GM13977 (cell line): Measurements from ENCODE around the gene NTM.
"Not testable (repeated sequence)": the region's sequence is repeated elsewhere in the genome, so short reads cannot be mapped to it uniquely, and the experiment has no call there.

ENCODE experiments used
- DNase-seq: peaks from one replicate; pipeline ENCODE4 v3.0.0; 2012; ENCODE audit warnings: low spot score
- in situ Hi-C: fragments of 300-500 bp; cut with MboI; formaldehyde crosslinking; loops from one replicate; pipeline ENCODE4 v1.12.0; 2022; ENCODE audit warnings: low sequenced_read_pairs, low pct_unique_long_range_greater_than_20kb, mixed read lengths, inconsistent platforms; ENCODE audit not compliant: unreplicated experiment
- TF ChIP-seq, protein P1 (sequence below): IDR thresholded peaks from 2 replicates; pipeline ENCODE4 v1.5.1; 2012; ENCODE audit warnings: mild to moderate bottlenecking, control low read depth; ENCODE audit not compliant: insufficient read depth; ENCODE audit errors: extremely low read depth, missing control alignments

NTM gene

DNA sequence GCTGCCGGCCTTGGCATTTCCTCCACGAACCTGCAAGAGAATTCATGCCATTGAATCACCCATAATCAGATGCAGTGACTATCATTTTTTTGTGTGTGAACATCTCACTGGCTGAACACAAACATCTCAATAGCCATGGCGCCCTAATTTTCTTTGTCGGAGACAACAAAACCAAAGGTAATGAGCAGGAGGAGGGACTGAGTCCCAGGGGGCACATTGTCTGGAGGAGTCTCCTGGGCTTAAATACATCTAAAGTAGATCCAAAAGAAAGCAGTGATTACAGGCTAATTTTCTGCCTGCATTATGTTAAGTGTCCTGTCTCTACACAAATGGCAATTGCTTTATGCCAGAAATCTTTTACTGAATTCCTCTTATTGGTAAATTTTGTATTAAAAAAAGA lies 113.5 kb downstream of the NTM start:
- in situ Hi-C loops: no loop called here
- DNase-seq: no peak
- TF ChIP-seq, protein P1, sequence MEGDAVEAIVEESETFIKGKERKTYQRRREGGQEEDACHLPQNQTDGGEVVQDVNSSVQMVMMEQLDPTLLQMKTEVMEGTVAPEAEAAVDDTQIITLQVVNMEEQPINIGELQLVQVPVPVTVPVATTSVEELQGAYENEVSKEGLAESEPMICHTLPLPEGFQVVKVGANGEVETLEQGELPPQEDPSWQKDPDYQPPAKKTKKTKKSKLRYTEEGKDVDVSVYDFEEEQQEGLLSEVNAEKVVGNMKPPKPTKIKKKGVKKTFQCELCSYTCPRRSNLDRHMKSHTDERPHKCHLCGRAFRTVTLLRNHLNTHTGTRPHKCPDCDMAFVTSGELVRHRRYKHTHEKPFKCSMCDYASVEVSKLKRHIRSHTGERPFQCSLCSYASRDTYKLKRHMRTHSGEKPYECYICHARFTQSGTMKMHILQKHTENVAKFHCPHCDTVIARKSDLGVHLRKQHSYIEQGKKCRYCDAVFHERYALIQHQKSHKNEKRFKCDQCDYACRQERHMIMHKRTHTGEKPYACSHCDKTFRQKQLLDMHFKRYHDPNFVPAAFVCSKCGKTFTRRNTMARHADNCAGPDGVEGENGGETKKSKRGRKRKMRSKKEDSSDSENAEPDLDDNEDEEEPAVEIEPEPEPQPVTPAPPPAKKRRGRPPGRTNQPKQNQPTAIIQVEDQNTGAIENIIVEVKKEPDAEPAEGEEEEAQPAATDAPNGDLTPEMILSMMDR: no peak

DNA sequence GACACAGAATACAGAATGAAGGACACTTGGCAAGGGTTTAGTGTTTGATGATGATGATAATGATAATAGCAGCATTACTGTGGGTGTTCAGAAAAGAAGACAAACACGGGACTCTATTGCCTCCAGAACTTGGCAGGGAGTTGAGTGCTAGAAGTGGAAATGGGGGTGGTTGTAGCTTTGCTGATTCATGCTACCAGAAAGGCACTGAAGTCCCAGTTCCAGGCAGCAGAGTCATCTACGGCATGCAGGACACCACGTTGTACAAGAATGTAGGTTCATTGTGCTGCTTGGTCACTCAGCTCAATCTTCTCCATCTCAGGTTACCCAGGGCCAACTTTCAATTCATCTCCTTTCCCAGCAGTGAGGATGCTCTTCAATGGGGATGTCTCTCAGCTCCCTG lies 115.7 kb downstream of the NTM start:
- in situ Hi-C loops: no loop called here

DNA sequence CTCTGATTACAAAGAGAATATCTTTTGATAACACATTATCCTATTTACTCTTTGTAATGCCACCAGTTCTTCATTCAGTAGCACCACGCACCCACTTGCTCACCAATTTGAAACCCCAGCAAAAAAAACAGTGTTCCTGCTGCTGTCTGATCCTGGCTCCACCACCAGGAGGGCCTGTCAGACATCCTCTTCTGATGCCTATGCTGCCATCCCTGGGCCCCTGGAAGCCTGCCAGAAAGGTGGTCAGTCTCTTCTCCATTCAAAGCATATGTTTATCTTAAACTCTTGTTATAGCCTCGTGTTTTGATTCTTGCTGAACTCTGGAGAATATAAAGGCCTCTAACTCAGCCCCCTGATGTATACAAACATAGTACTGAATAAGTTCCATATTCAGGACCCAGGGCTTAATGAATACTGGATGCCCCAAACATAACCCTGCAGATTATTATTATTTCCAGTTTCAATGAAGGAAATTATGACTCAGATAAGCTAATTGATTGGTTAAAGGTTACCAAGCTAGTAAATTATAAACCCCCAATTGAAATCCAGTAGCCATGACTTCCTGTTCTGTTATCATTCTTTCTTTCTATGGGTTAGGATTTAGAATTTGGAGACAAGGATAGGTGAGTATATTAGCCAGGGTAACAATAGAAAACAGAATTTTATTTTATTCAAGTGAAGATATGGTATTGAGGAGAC lies 116.7 kb downstream of the NTM start:
- TF ChIP-seq, protein P1: no peak
- in situ Hi-C loops: no loop called here
- DNase-seq: no peak

More for the DNA sequence above, 115.7 kb downstream of the NTM start:
- DNase-seq: no peak
- TF ChIP-seq, protein P1: no peak

DNA sequence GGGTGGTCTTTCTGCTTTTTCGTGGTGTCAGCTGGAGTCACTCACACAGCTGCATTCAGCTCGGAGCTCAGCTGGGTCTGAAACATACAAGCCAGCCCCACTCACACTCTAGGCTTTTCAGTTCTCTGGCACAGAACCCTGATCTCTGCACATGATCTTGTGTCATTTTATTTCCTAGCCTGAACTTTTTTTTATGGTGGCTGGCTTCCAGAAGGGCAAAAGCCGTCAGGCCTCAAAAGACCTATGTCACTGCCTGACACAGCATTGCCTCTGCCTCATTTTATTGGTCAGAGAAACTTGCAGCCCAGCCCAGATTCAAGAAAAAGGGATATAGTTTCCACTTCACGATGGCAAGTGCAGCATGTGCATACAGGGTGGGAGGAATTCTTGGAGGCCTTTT lies 117.8 kb downstream of the NTM start:
- in situ Hi-C loops: no loop called here
- no peak for DNase-seq
- TF ChIP-seq, protein P1: no peak

DNA sequence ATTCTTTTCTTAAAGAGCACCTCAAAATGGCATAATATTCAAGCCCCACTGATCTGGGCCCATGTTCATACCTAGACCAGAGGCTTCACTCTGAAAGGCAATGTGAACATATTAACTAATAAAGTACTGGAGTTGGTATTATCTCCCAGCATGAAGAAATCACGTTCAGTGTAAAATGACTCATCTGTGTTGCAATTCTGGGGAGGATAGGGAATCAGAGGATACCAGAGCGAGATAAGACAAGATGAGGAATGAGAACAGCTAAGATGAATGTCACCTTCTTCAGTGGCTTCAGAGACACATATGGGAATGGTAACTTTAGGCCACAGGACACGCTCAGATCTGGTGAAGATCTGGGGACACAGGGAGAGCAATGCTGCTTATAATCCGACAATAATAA lies 121.1 kb downstream of the NTM start:
- in situ Hi-C loops: no loop called here
- DNase-seq: no peak
- TF ChIP-seq, protein P1: no peak

DNA sequence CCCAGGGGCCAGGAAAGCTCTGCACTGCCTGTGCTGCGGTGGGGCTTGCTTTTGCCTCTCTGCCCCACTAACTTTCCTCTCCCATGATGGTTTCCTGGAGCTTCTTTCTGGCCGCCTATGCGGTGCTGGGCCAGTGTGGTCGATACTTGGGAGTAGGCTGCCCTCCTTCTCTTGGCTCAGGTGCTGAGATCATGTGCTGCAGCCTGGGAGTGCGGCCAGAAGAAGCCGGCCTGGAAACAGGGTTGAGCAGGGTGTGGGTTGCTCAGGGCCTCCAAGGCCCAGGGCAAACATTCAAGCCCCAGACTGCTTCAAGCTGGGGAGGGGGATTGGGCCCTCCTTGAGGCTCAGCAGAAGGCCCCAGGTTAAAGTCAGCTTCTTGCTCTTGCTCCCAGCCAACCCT lies 125.0 kb downstream of the NTM start:
- in situ Hi-C loops: no loop called here
- no peak for DNase-seq
- TF ChIP-seq, protein P1: no peak

DNA sequence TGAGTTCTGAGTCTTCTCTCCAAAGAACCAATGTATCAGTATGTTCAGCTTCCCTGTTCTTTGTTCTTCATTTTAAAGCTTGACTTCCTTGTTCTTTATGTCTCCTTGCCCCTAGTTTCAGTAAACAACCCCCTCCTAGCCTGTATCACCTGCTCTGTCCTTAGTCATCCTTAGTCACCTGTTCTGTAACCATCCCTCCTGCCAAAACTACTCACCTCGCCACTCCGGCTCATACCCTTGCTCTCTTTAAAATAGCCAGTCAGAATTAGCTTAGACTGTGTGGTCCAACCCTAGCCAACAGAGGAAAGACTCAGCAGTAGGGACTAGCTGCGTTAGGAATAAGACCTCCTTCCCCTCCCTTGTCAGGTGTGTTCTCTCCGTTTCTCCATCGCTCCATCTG lies 127.3 kb downstream of the NTM start:
- DNase-seq, in situ Hi-C loops: not testable (repeated sequence)
